Left cardiac atrium (tissue), 4 donors: ENCODE measurements around the gene LCK. TPM values are rescaled to one million over a fixed set of nuclear protein-coding genes. Genes with fewer than 3 reads are reported as not detected.

Experiments used
- ATAC-seq, 2 donors: fragments of 200-7000 bp; cut with Tn5 transposase; one replicate each; pipeline ENCODE4 v1.9.1; 2020; ENCODE audit warnings: mild to moderate bottlenecking in 2 of 2, moderate library complexity in 2 of 2
- DNase-seq: peaks from one replicate; pipeline ENCODE4 v3.0.0-alpha.2; 2020
- intact Hi-C, 2 donors: fragments of 100-400 bp; cut with DNase I; formaldehyde crosslinking; loops; one replicate each; pipeline versions ENCODE4 v1.14.1 to v1.15.1; 2022 to 2023
- total RNA-seq, 2 donors: library from RNA; stranded (reverse); fragmentation: NEBNext Ultra II Directional; extraction: Animal tissue kit (Norgen Biotek cat#: 25700); gene quantifications; one replicate each; pipeline ENCODE4 v1.2.1, GENCODE V29; 2021
- donor health status: DM: no; HTN: yes; CAD: no.
- donor health status: DM: no; HTN: yes; CAD: no; lungs with severe emphysema.
- donor health status: DM: yes; HTN: yes; CAD: no.
- donor health status: Dilated cardiomyopathy.

LCK gene
- total RNA-seq, 2 donors from 2014 or later: 1.2 to 2.6 TPM

- intact Hi-C loops: no loop called here
- DNase-seq (no peak), ATAC-seq (no peak)
Measured at GRCh38 chr1:32303997-32304622, 53.0 kb downstream of the LCK start.

GRCh38 chr1:32305310-32305709, 54.2 kb downstream of the LCK start:
- DNase-seq (no peak), ATAC-seq (no peak)
- intact Hi-C loops: no loop called here

- ATAC-seq (no peak), DNase-seq (no peak)
- intact Hi-C loops: no loop called here
Measured at GRCh38 chr1:32307324-32307723, 56.3 kb downstream of the LCK start.

GRCh38 chr1:32309960-32310359, 58.9 kb downstream of the LCK start:
- intact Hi-C loops: no loop called here
- ATAC-seq (no peak), DNase-seq (no peak)

- intact Hi-C loops: no loop called here
- no peak for DNase-seq
- no peak for ATAC-seq
Measured at GRCh38 chr1:32311709-32312393, 60.8 kb downstream of the LCK start.

GRCh38 chr1:32316903-32317277, 65.8 kb downstream of the LCK start:
- DNase-seq: no peak
- intact Hi-C loops: loop anchor here in 1 of 2 donors (5.0 kb wide), 1 partner anchor 100 kb away; no protein-coding TSS in a partner anchor
- ATAC-seq: no peak

GRCh38 chr1:32318127-32318869, 67.2 kb downstream of the LCK start:
- intact Hi-C loops: loop anchor here in 1 of 2 donors (5.0 kb wide), 1 partner anchor 101 kb away; no protein-coding TSS in a partner anchor
- ATAC-seq (no peak), DNase-seq (no peak)

GRCh38 chr1:32321712-32322291, 70.7 kb downstream of the LCK start:
- intact Hi-C loops: no loop called here
- DNase-seq: no peak
- peak; percentile 25 to 59 for ATAC-seq

- DNase-seq: no peak
- intact Hi-C loops: no loop called here
- ATAC-seq: no peak
Measured at GRCh38 chr1:32327204-32327603, 76.1 kb downstream of the LCK start.

GRCh38 chr1:32329931-32330466, 78.9 kb downstream of the LCK start:
- intact Hi-C loops: no loop called here
- DNase-seq: no peak
- ATAC-seq: no peak

GRCh38 chr1:32330558-32331151, 79.6 kb downstream of the LCK start:
- intact Hi-C loops: no loop called here
- ATAC-seq (no peak), DNase-seq (no peak)

GRCh38 chr1:32331549-32331948, 80.5 kb downstream of the LCK start:
- ATAC-seq: no peak
- DNase-seq: no peak
- intact Hi-C loops: no loop called here

GRCh38 chr1:32332290-32333079, 81.4 kb downstream of the LCK start:
- intact Hi-C loops: no loop called here
- DNase-seq: no peak
- ATAC-seq: no peak

GRCh38 chr1:32333251-32333963, 82.3 kb downstream of the LCK start:
- intact Hi-C loops: no loop called here
- DNase-seq: no peak

GRCh38 chr1:32334274-32334861, 83.3 kb downstream of the LCK start:
- DNase-seq: no peak
- ATAC-seq: no peak
- intact Hi-C loops: no loop called here

More at GRCh38 chr1:32333251-32333963, 82.3 kb downstream of the LCK start:
- no peak for ATAC-seq

GRCh38 chr1:32334864-32335534, 83.9 kb downstream of the LCK start:
- DNase-seq (peak; percentile 68), ATAC-seq (peak; percentile 32 to 58)
- intact Hi-C loops: no loop called here

- ATAC-seq: peak in 1 of 2 donors; percentile 19
- intact Hi-C loops: no loop called here
- DNase-seq: no peak
Measured at GRCh38 chr1:32335535-32335789, 84.4 kb downstream of the LCK start.
